HFFc6 (cell line): ENCODE data around the gene NGFR. TPM values are rescaled to one million over a fixed set of nuclear protein-coding genes. Genes with fewer than 3 reads are reported as not detected.

Source experiments
- DNase-seq: peaks from one replicate; pipeline ENCODE4 v3.0.0-alpha.2; 2018
- H3K27ac Mint-ChIP-seq: 2 replicates; pipeline ENCODE4 v1.8.0; 2020; ENCODE audit warnings: mild to moderate bottlenecking, mixed read lengths
- H3K27me3 Mint-ChIP-seq: 2 replicates; pipeline ENCODE4 v1.8.0; 2021; ENCODE audit warnings: mild to moderate bottlenecking, moderate library complexity, mixed read lengths; ENCODE audit not compliant: insufficient read depth
- H3K36me3 Mint-ChIP-seq: 2 replicates; pipeline ENCODE4 v1.8.0; 2021; ENCODE audit warnings: low read depth, mixed read lengths
- H3K4me1 Mint-ChIP-seq: 2 replicates; pipeline ENCODE4 v1.8.0; 2020; ENCODE audit warnings: low read depth, mixed read lengths
- H3K4me3 Mint-ChIP-seq: 2 replicates; pipeline ENCODE4 v1.8.0; 2020; ENCODE audit warnings: mild to moderate bottlenecking, moderate library complexity, mixed read lengths
- H3K9me3 Mint-ChIP-seq: 2 replicates; pipeline ENCODE4 v1.8.0; 2020; ENCODE audit warnings: mild to moderate bottlenecking, mixed read lengths
- CTCF ChIP-seq: fragments of 200-600 bp; sonication (generic); IDR thresholded peaks from 2 replicates; pipeline ENCODE4 v1.5.0; 2021; ENCODE audit warnings: antibody characterized with exemption, mild to moderate bottlenecking
- total RNA-seq, 6 experiments: library from RNA; stranded (reverse); fragmentation: NEBNext Ultra II Directional; extraction: Animal tissue kit (Norgen Biotek cat#: 25700); gene quantifications; 2 replicates in 1 of 6; 3 replicates in 5 of 6; pipeline ENCODE4 v1.2.3, GENCODE V29; 2021

Gene NGFR
- total RNA-seq, 6 experiments from 2014 or later = 0.07 to 0.14 (median 0.11) TPM; not detected in 1

- no peaks in the 10 kb centered on the region for H3K36me3 Mint-ChIP-seq
- H3K4me3 Mint-ChIP-seq = no peak overlapping the region
- no peak overlapping the region for H3K27ac Mint-ChIP-seq
- no peaks in the 10 kb centered on the region for H3K4me1 Mint-ChIP-seq
- H3K9me3 Mint-ChIP-seq = no peaks in the 10 kb centered on the region
- TF ChIP-seq CTCF = no peak
- DNase-seq = no peak
- peaks cover 44% of the 10 kb centered on the region for H3K27me3 Mint-ChIP-seq
These were observed 28.8 kb downstream of the NGFR start for GRCh38 chr17:49523706-49524472.

DNA sequence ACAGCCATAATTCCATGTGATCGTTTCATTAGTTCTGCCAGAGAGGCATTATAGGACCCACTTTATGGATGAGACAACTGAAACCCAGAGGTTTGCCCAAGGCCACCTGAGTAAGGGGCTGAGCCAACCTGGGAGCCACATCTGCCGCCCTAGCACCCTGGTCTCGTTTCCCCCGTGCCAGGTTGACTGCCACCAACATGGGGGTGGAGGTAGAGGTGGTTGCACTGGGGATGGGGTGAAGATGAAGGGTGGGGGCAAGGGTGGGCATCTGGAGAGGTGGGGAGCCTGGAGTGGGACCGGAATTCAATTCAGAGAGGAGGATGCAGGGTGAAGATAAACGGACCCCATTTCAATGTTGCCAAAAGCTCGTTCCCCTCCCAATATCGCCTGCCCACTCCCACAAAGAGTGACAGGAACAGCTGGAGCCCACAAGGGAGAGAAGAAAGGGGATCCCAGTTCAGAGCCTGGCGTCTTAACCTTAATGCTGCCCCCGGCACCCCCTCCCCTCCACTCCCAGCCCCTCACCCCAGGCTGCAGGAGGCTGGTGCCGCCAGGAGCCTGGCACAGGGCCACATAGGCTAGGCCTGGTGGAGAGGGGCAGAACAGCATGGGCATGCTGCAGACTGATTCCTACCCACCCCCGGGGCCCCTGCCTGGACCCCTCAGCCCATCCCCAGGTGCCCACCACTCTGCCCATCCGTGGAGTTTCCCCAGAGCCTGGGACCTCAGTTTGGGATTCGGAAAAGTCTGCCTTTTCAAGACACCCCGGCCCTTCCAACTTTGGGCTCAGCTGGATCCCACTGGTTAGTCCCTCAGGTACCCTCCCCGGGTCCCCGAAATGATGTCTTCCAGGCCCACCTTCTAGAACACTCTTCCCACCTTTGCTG, 29.6 kb downstream of the NGFR start:
- no peak overlapping the region for H3K27ac Mint-ChIP-seq
- TF ChIP-seq CTCF = no peak
- no peak overlapping the region for H3K4me3 Mint-ChIP-seq
- peaks cover 51% of the 10 kb centered on the region for H3K27me3 Mint-ChIP-seq
- no peaks in the 10 kb centered on the region for H3K4me1 Mint-ChIP-seq
- no peak for DNase-seq
- no peaks in the 10 kb centered on the region for H3K9me3 Mint-ChIP-seq
- no peaks in the 10 kb centered on the region for H3K36me3 Mint-ChIP-seq

DNA sequence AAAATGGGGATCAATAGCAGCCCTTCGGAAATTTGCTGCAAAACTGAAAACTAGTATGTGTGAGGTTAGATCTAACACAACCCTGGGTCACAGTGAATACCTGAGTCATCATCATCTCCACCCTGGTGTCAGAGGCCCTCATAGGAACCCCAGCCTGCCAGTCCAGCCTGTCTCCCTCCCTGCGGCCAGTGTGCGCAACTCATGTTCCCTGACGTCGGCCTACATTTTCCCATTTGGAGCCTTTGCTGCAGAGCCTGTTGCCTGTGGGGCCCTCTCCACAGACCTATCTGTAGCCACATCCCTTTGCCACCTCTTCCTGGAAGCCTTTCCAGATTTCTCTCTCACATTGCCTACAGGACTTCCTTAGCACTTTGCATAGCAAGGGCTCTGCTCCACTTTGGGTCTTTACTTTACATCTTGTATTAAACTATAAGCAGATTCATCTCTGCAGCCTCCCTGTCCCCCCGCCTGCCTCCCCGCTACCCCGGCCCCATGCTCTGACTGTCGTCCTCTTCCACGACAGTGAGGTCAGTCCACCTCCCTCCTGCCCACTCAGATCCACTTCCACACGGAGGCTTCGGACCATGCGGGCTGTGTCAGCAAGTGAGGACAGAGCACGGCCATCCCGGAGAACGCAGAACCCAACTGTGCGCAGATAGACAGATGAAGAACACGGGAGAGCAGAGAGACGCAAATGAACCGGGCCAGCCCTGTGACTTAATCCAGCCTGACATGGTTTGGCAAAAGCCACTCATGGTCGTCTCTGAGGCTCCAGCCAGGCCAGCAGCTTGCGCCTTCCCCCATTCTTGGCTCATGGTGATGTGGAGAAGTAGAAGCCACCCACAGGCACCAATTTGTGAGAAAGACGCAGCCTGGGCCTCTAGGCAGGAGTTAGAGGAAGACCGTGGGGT, 31.0 kb downstream of the NGFR start:
- Mint-ChIP-seq H3K36me3 (no peaks in the 10 kb centered on the region), H3K4me3 (no peak overlapping the region), H3K9me3 (no peaks in the 10 kb centered on the region), H3K4me1 (no peaks in the 10 kb centered on the region), H3K27me3 (peaks cover 56% of the 10 kb centered on the region), H3K27ac (no peak overlapping the region)
- TF ChIP-seq CTCF = no peak
- DNase-seq = no peak

DNA sequence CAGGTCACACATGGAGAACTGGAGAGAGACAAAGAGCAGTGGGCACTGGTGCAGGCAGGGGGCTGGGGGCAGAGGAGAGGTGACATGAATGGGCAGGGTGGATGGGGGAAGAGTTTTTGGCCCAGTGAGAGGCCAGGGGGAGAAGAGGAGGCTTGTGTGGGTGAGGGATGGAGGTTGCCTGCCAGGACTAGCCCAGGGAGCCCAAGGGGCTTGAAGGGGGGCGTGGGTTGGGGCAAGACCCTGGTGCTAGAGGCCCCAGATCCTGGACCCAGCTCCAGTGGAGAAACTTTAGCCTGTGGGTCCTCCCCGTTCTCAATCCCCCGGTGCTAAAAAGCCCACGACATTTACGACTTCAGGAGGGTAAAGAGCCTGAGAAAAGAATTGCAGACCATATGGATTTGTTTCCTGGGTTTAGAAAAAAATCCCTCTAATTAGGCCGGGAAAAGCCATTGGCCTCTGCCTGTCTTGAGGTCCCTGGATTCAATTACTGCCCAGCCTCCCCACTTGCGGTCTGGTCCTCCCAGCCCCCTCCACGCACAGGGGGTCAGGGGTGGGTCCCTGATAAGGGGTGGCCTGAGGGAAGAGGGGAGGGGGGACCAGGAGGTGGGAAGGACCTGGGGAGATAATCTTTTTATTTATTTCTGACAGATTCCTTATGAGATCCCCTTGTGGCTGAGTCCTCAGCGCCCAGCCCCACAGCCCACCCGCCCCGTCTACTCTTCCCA, 33.0 kb downstream of the NGFR start:
- TF ChIP-seq CTCF = no peak
- H3K4me3 Mint-ChIP-seq = no peak overlapping the region
- no peaks in the 10 kb centered on the region for H3K4me1 Mint-ChIP-seq
- H3K27ac Mint-ChIP-seq = no peak overlapping the region
- H3K9me3 Mint-ChIP-seq = no peaks in the 10 kb centered on the region
- no peaks in the 10 kb centered on the region for H3K36me3 Mint-ChIP-seq
- DNase-seq = no peak
- H3K27me3 Mint-ChIP-seq = peaks cover 66% of the 10 kb centered on the region

GRCh38 chr17:49528966-49529365, 33.9 kb downstream of the NGFR start:
- Mint-ChIP-seq H3K27me3 (peaks cover 70% of the 10 kb centered on the region), H3K4me3 (no peak overlapping the region)
- no peak for TF ChIP-seq CTCF

More at GRCh38 chr17:49528966-49529365, 33.9 kb downstream of the NGFR start:
- no peak for DNase-seq
- H3K27ac Mint-ChIP-seq = no peak overlapping the region
- no peaks in the 10 kb centered on the region for H3K36me3 Mint-ChIP-seq
- H3K4me1 Mint-ChIP-seq = no peaks in the 10 kb centered on the region
- no peaks in the 10 kb centered on the region for H3K9me3 Mint-ChIP-seq
